Measurements from ENCODE around the gene DCLK2.

DCLK2 gene

DNA sequence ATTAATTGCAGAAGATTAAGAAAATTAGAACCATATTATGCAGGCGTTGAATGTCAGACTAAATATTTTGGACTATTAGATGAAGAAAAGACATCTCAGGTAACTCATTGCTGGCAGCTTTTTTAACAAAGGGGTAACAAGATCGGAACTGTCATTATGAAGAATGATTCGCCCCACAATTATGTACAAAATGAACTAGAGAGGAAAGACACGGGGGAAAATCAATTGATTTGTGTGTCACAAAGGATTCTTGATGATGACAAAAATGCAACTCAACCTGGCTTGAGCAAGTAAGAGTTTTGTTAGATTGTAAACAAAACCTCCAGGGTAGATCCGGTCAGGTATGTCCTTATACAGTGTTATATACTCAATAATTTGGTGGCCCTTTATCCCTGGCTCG, 12.5 kb upstream of the DCLK2 start:
- H2AFZ ChIP-seq (ENCODE audit: low read length) = no peak overlapping the region
- TF ChIP-seq EZH2 (IDR thresholded peaks at IDR 0.05; ENCODE audit: borderline replicate concordance, low read length) = no peak
- TF ChIP-seq, protein P1, sequence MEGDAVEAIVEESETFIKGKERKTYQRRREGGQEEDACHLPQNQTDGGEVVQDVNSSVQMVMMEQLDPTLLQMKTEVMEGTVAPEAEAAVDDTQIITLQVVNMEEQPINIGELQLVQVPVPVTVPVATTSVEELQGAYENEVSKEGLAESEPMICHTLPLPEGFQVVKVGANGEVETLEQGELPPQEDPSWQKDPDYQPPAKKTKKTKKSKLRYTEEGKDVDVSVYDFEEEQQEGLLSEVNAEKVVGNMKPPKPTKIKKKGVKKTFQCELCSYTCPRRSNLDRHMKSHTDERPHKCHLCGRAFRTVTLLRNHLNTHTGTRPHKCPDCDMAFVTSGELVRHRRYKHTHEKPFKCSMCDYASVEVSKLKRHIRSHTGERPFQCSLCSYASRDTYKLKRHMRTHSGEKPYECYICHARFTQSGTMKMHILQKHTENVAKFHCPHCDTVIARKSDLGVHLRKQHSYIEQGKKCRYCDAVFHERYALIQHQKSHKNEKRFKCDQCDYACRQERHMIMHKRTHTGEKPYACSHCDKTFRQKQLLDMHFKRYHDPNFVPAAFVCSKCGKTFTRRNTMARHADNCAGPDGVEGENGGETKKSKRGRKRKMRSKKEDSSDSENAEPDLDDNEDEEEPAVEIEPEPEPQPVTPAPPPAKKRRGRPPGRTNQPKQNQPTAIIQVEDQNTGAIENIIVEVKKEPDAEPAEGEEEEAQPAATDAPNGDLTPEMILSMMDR (IDR thresholded peaks at IDR 0.05; ENCODE audit: low read length) = no peak
- no peaks in the 10 kb centered on the region for H3K4me1 ChIP-seq (ENCODE audit: insufficient read depth, low read length, severe bottlenecking)
- H3K9me3 ChIP-seq (ENCODE audit: low read length) = no peaks in the 10 kb centered on the region
- H3K27ac ChIP-seq (ENCODE audit: low read depth, low read length, poor library complexity, severe bottlenecking) = no peak overlapping the region
- H3K4me2 ChIP-seq (ENCODE audit: low read length) = no peak overlapping the region
- no peaks in the 10 kb centered on the region for H3K79me2 ChIP-seq (ENCODE audit: insufficient read depth, low read length)
- no peak overlapping the region for H3K9ac ChIP-seq (ENCODE audit: low read length)
- peaks cover 4% of the 10 kb centered on the region; the same call in 1 of the 2 replicates for H3K27me3 ChIP-seq (ENCODE audit: insufficient read depth, low read length)
- no peaks in the 10 kb centered on the region for H4K20me1 ChIP-seq (ENCODE audit: insufficient read depth, low read length)
- no peaks in the 10 kb centered on the region for H3K36me3 ChIP-seq (ENCODE audit: insufficient read depth, low read length)
- no peaks in the 10 kb centered on the region for H3K9me2 ChIP-seq (ENCODE audit: low read depth, low read length)
- no peak overlapping the region for H3K4me3 ChIP-seq (ENCODE audit: low read depth, low read length, poor library complexity, severe bottlenecking)
- H3F3A ChIP-seq (ENCODE audit: insufficient read depth, low read length) = no peaks in the 10 kb centered on the region

DNA sequence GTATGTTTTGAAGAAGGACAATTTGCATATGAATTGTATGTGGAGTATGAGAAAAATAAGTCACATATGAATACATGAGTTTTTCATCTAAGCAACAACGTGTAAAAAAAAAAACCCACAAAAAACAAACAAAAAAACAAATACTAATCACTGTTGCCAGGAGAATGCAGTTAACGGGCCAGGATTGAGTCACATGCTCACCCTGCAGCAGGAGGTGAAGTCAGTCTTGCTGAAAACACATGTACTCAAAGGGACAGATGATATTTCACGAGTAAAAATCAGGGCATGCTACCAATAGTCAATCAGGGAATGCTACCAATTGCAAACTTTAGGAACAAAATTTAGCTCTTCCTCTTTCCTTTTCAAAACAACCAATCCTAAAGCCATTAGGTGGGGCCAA, 10.4 kb upstream of the DCLK2 start:
- no peaks in the 10 kb centered on the region for H3K4me1 ChIP-seq (ENCODE audit: insufficient read depth, low read length, severe bottlenecking)
- H2AFZ ChIP-seq (ENCODE audit: low read length) = no peak overlapping the region

DNA sequence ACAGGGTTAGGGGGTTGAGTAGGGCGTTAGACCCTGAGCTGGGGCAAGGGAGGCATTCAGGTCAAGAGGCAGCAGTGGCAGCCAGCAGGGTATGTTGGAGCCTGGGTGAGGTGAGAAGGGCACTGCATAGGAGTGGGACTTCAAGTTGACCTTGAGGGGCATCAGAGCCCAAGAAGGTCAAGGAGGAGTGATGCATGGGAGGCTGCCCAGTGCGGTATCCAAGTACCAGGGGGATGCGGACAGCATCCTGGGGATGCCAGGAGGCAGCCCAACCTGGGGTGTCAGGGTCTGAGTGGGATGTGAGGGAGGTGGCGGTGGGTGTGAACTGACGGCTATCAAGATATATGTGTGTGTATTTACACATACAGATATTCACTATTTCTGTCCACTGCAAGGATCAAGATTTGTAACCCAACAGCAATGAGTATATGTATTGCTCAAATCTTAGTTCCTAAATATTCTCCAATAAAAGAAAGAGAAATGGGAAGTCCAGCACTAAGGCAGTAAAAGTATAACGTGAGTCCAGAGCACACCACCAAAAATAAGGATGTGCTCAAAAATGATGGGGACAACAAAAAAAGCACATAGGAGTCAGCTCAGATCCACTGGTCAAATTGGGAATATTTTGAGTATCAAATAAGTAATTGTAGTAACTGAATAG, 9.8 kb upstream of the DCLK2 start:
- Histone ChIP-seq H3K4me3 (ENCODE audit: low read depth, low read length, poor library complexity, severe bottlenecking) (no peak overlapping the region), H3K4me2 (ENCODE audit: low read length) (no peak overlapping the region), H3K9me2 (ENCODE audit: low read depth, low read length) (no peaks in the 10 kb centered on the region), H2AFZ (ENCODE audit: low read length) (no peak overlapping the region), H3K9me3 (ENCODE audit: low read length) (no peaks in the 10 kb centered on the region), H3K9ac (ENCODE audit: low read length) (no peak overlapping the region), H3K27ac (ENCODE audit: low read depth, low read length, poor library complexity, severe bottlenecking) (no peak overlapping the region), H3K27me3 (ENCODE audit: insufficient read depth, low read length) (peaks cover 4% of the 10 kb centered on the region; the same call in 1 of the 2 replicates), H4K20me1 (ENCODE audit: insufficient read depth, low read length) (no peaks in the 10 kb centered on the region), H3K4me1 (ENCODE audit: insufficient read depth, low read length, severe bottlenecking) (no peaks in the 10 kb centered on the region), H3F3A (ENCODE audit: insufficient read depth, low read length) (no peaks in the 10 kb centered on the region), H3K36me3 (ENCODE audit: insufficient read depth, low read length) (no peaks in the 10 kb centered on the region), H3K79me2 (ENCODE audit: insufficient read depth, low read length) (no peaks in the 10 kb centered on the region)
- TF ChIP-seq, protein P1 (IDR thresholded peaks at IDR 0.05; ENCODE audit: low read length) = no peak
- TF ChIP-seq EZH2 (IDR thresholded peaks at IDR 0.05; ENCODE audit: borderline replicate concordance, low read length) = no peak

More for the DNA sequence above, 10.4 kb upstream of the DCLK2 start:
- Histone ChIP-seq H3K4me2 (ENCODE audit: low read length) (no peak overlapping the region), H3K79me2 (ENCODE audit: insufficient read depth, low read length) (no peaks in the 10 kb centered on the region), H3K9me3 (ENCODE audit: low read length) (no peaks in the 10 kb centered on the region), H3K27ac (ENCODE audit: low read depth, low read length, poor library complexity, severe bottlenecking) (no peak overlapping the region), H3K9me2 (ENCODE audit: low read depth, low read length) (no peaks in the 10 kb centered on the region), H3K27me3 (ENCODE audit: insufficient read depth, low read length) (peaks cover 4% of the 10 kb centered on the region; the same call in 1 of the 2 replicates), H3K4me3 (ENCODE audit: low read depth, low read length, poor library complexity, severe bottlenecking) (no peak overlapping the region), H3F3A (ENCODE audit: insufficient read depth, low read length) (no peaks in the 10 kb centered on the region), H4K20me1 (ENCODE audit: insufficient read depth, low read length) (no peaks in the 10 kb centered on the region), H3K9ac (ENCODE audit: low read length) (no peak overlapping the region), H3K36me3 (ENCODE audit: insufficient read depth, low read length) (no peaks in the 10 kb centered on the region)
- TF ChIP-seq EZH2 (IDR thresholded peaks at IDR 0.05; ENCODE audit: borderline replicate concordance, low read length) = no peak
- TF ChIP-seq, protein P1 (IDR thresholded peaks at IDR 0.05; ENCODE audit: low read length) = no peak

Data from OCI-LY1 (cell line).